ENCODE measurements around the gene ADGRD2. TPM values are rescaled to one million over a fixed set of nuclear protein-coding genes. Genes with fewer than 3 reads are reported as not detected.

Gene ADGRD2
- total RNA-seq, 2 donors from 2014 or later: not detected

GRCh38 chr9:124457079-124457886 lies 7.0 kb downstream of the ADGRD2 start:
- Mint-ChIP-seq H3K27me3 (no peaks in the 10 kb centered on the region), H3K4me1 (no peaks in the 10 kb centered on the region), H3K9me3 (no peaks in the 10 kb centered on the region), H3K4me3 (no peak overlapping the region), H3K27ac (no peak overlapping the region), H3K36me3 (ENCODE audit: low read depth) (no peaks in the 10 kb centered on the region)
- no peak for ATAC-seq (replicated peaks)

DNA sequence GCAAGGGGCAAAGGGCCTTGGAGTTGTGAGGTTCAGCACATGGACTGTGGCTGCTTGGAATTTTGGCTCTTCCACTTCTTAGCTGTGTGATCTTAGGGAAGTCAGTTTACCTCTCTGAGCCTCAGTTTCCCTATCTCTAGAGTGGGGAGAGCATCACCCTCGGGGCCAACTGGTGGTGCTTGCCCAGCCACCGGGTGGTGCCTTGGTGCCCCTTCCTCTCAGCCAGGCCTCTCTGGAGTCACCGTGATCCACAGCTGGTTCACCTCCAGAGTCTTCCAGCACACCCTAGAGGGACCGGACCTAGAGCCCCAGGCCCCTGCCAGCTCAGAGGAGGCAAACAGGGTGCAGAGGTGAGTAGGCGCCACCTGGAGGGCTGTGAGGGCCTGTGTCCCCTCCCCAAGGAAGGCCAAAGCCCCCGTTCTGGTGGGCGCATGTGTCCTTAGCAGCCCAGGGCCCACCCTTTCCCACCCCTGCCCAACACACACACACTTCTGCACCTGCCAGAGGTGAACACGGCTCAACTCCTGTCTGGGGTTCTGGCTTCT lies 7.7 kb downstream of the ADGRD2 start:
- no peaks in the 10 kb centered on the region for H3K4me1 Mint-ChIP-seq
- no peaks in the 10 kb centered on the region for H3K36me3 Mint-ChIP-seq (ENCODE audit: low read depth)
- H3K27ac Mint-ChIP-seq: no peak overlapping the region
- ATAC-seq (replicated peaks): no peak
- no peaks in the 10 kb centered on the region for H3K27me3 Mint-ChIP-seq
- H3K4me3 Mint-ChIP-seq: no peak overlapping the region
- H3K9me3 Mint-ChIP-seq: no peaks in the 10 kb centered on the region

- H3K27me3 Mint-ChIP-seq: no peaks in the 10 kb centered on the region
- ATAC-seq (replicated peaks): no peak
Observed at GRCh38 chr9:124458441-124458840, 8.2 kb downstream of the ADGRD2 start.

DNA sequence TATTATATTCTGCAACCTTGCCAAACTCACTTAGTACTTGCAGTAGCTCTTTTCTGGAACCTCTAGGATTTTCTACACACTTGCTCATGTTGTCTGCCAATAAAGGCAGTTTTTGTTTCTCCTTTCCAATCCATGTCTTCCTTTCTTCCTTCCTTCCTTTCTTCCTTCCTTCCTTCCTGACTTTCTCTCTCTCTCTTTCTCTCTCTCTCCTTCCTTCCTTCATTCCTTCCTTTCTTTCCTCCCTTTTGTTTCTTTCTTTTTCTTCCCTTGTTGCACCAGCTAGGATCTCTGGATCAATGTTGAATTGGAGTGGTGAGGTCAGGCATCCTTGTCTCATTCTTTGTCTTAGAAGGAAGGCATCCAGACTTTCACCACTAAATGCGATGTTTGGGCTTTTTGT lies 12.5 kb downstream of the ADGRD2 start:
- no peak for ATAC-seq (replicated peaks)
- Mint-ChIP-seq H3K27ac (no peak overlapping the region), H3K4me1 (no peaks in the 10 kb centered on the region), H3K4me3 (no peak overlapping the region), H3K27me3 (peaks cover 4% of the 10 kb centered on the region), H3K9me3 (no peaks in the 10 kb centered on the region), H3K36me3 (ENCODE audit: low read depth) (no peaks in the 10 kb centered on the region)

More at GRCh38 chr9:124458441-124458840, 8.2 kb downstream of the ADGRD2 start:
- H3K27ac Mint-ChIP-seq: no peak overlapping the region
- H3K36me3 Mint-ChIP-seq (ENCODE audit: low read depth): no peaks in the 10 kb centered on the region
- H3K9me3 Mint-ChIP-seq: no peaks in the 10 kb centered on the region
- H3K4me3 Mint-ChIP-seq: no peak overlapping the region
- H3K4me1 Mint-ChIP-seq: no peaks in the 10 kb centered on the region

GRCh38 chr9:124465736-124466135 lies 15.5 kb downstream of the ADGRD2 start:
- H3K9me3 Mint-ChIP-seq: no peaks in the 10 kb centered on the region
- no peak overlapping the region for H3K4me3 Mint-ChIP-seq
- no peak overlapping the region for H3K27ac Mint-ChIP-seq
- H3K27me3 Mint-ChIP-seq: peaks cover 9% of the 10 kb centered on the region
- H3K36me3 Mint-ChIP-seq (ENCODE audit: low read depth): no peaks in the 10 kb centered on the region
- no peaks in the 10 kb centered on the region for H3K4me1 Mint-ChIP-seq
- no peak for ATAC-seq (replicated peaks)

DNA sequence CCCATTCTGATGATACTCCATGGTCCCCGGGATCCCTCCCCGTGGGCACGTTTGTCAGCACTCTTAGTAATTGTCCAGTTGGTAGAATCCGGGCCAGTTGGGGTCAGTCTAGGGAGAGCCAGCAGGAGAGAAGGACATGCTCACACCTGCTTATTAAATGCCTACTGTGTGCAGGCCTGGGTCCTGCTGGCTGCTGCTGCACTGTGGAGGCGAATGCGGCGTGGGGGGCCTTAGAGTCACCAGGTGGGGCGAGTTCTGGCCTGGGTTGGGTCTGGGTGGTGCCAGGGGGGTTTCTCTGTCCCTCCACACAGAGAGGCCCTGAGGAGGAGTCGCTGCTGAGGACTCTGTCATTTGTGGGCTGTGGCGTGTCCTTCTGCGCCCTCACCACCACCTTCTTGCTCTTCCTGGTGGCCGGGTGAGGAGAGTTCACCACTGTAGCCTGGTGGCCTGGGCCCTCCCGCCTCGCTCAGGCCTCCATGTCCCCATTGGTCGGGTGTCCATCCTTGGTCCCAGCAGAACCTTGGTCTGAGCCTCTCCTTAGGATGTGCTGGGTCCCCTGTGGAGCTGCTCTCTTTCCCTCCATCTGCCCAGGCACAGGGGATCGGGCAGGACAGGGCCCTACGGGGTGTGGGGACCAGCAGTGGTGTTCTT lies 17.3 kb downstream of the ADGRD2 start:
- Mint-ChIP-seq H3K27me3 (peaks cover 13% of the 10 kb centered on the region), H3K36me3 (ENCODE audit: low read depth) (no peaks in the 10 kb centered on the region), H3K27ac (no peak overlapping the region), H3K4me1 (no peaks in the 10 kb centered on the region), H3K9me3 (no peaks in the 10 kb centered on the region), H3K4me3 (no peak overlapping the region)
- ATAC-seq (replicated peaks): no peak

DNA sequence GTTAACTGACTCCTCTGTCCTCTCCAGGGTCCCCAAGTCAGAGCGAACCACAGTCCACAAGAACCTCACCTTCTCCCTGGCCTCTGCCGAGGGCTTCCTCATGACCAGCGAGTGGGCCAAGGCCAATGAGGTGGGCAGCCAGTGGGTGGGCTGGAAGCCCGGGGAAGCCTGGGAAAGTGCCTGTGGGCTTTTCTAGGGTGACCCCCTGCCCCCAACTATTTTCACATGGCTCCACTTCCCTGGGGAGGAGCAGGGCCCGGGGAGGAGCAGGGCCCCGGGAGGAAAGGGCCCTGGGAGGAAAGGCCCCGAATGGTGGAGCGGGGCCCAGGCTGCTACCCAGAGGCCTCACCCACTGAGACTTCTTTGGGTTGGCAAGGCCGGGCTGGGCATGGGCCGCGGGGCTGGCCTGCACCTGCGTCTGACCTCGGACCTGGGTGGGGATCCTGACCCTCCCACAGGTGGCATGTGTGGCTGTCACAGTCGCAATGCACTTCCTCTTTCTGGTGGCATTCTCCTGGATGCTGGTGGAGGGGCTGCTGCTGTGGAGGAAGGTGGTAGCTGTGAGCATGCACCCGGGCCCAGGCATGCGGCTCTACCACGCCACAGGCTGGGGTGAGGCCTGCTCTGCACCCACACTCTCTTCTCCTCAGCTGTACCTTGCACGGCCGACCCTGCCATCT lies 17.9 kb downstream of the ADGRD2 start:
- no peaks in the 10 kb centered on the region for H3K36me3 Mint-ChIP-seq (ENCODE audit: low read depth)
- no peaks in the 10 kb centered on the region for H3K4me1 Mint-ChIP-seq
- no peaks in the 10 kb centered on the region for H3K9me3 Mint-ChIP-seq
- ATAC-seq (replicated peaks): no peak
- H3K27ac Mint-ChIP-seq: no peak overlapping the region
- no peak overlapping the region for H3K4me3 Mint-ChIP-seq
- H3K27me3 Mint-ChIP-seq: peaks cover 13% of the 10 kb centered on the region

GRCh38 chr9:124469011-124469832 lies 19.0 kb downstream of the ADGRD2 start:
- ATAC-seq (replicated peaks): no peak
- Mint-ChIP-seq H3K4me3 (no peak overlapping the region), H3K27me3 (peaks cover 13% of the 10 kb centered on the region), H3K36me3 (ENCODE audit: low read depth) (no peaks in the 10 kb centered on the region), H3K4me1 (no peaks in the 10 kb centered on the region), H3K27ac (no peak overlapping the region), H3K9me3 (no peaks in the 10 kb centered on the region)

GRCh38 chr9:124470306-124470705 lies 20.1 kb downstream of the ADGRD2 start:
- no peaks in the 10 kb centered on the region for H3K36me3 Mint-ChIP-seq (ENCODE audit: low read depth)
- H3K27ac Mint-ChIP-seq: no peak overlapping the region
- H3K4me3 Mint-ChIP-seq: no peak overlapping the region
- H3K4me1 Mint-ChIP-seq: no peaks in the 10 kb centered on the region
- H3K9me3 Mint-ChIP-seq: no peaks in the 10 kb centered on the region
- H3K27me3 Mint-ChIP-seq: peaks cover 9% of the 10 kb centered on the region
- ATAC-seq (replicated peaks): no peak

DNA sequence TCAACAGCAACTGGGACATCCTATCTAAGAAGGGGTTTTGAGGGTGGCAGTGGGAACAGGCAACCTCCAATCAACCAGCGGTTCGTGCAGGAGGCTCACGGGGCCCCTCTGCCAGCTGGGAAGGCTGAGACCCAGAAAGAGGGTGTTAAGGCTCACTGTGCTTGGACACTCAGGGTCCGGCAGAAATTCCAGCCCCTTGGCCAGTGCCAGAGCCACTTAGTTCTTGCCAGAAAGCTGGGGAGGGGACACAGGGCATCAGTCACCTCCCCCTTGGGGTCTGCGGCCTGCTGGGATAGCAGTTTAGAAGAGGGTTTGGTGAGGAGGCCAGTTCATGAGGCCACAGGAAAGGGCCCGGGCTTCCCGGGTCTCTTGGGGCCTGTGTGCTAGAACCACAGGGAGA lies 20.5 kb downstream of the ADGRD2 start:
- no peaks in the 10 kb centered on the region for H3K36me3 Mint-ChIP-seq (ENCODE audit: low read depth)
- peaks cover 9% of the 10 kb centered on the region for H3K27me3 Mint-ChIP-seq
- H3K9me3 Mint-ChIP-seq: no peaks in the 10 kb centered on the region
- no peaks in the 10 kb centered on the region for H3K4me1 Mint-ChIP-seq
- no peak overlapping the region for H3K27ac Mint-ChIP-seq
- ATAC-seq (replicated peaks): no peak
- no peak overlapping the region for H3K4me3 Mint-ChIP-seq

GRCh38 chr9:124471761-124472160 lies 21.5 kb downstream of the ADGRD2 start:
- H3K4me1 Mint-ChIP-seq: no peaks in the 10 kb centered on the region

GRCh38 chr9:124472770-124473169 lies 22.5 kb downstream of the ADGRD2 start:
- Mint-ChIP-seq H3K36me3 (ENCODE audit: low read depth) (no peaks in the 10 kb centered on the region), H3K4me1 (no peaks in the 10 kb centered on the region), H3K27ac (no peak overlapping the region), H3K9me3 (no peaks in the 10 kb centered on the region), H3K4me3 (no peak overlapping the region), H3K27me3 (peaks cover 9% of the 10 kb centered on the region)
- ATAC-seq (replicated peaks): no peak

More at GRCh38 chr9:124471761-124472160, 21.5 kb downstream of the ADGRD2 start:
- Mint-ChIP-seq H3K9me3 (no peaks in the 10 kb centered on the region), H3K27me3 (peaks cover 9% of the 10 kb centered on the region), H3K27ac (no peak overlapping the region), H3K4me3 (no peak overlapping the region), H3K36me3 (ENCODE audit: low read depth) (no peaks in the 10 kb centered on the region)
- ATAC-seq (replicated peaks): no peak

- H3K36me3 Mint-ChIP-seq (ENCODE audit: low read depth): no peaks in the 10 kb centered on the region
- no peak overlapping the region for H3K4me3 Mint-ChIP-seq
- ATAC-seq (replicated peaks): no peak
- no peak overlapping the region for H3K27ac Mint-ChIP-seq
- peaks cover 11% of the 10 kb centered on the region for H3K27me3 Mint-ChIP-seq
- H3K4me1 Mint-ChIP-seq: no peaks in the 10 kb centered on the region
- no peaks in the 10 kb centered on the region for H3K9me3 Mint-ChIP-seq
Observed at GRCh38 chr9:124473310-124473709, 23.1 kb downstream of the ADGRD2 start.

GRCh38 chr9:124474151-124474550 lies 23.9 kb downstream of the ADGRD2 start:
- no peak overlapping the region for H3K27ac Mint-ChIP-seq
- no peaks in the 10 kb centered on the region for H3K36me3 Mint-ChIP-seq (ENCODE audit: low read depth)
- no peaks in the 10 kb centered on the region for H3K4me1 Mint-ChIP-seq
- no peak overlapping the region for H3K4me3 Mint-ChIP-seq
- no peak for ATAC-seq (replicated peaks)
- H3K27me3 Mint-ChIP-seq: peaks cover 9% of the 10 kb centered on the region
- no peaks in the 10 kb centered on the region for H3K9me3 Mint-ChIP-seq

Data from activated T-helper 17 cell treated with anti-CD3 and anti-CD28 coated beads, Interleukin-2, amount 50 U/mL, for 72 hours (primary cell).